CD4-positive, alpha-beta T cell treated with Interleukin-21 for 1 hour (primary cell): ENCODE results near the gene FAAP100.
"Not testable (repeated sequence)": the region's sequence is repeated elsewhere in the genome, so short reads cannot be mapped to it uniquely, and the experiment has no call there.

Source experiments
- DNase-seq: peaks from one replicate; pipeline ENCODE4 v3.0.0-alpha.2; 2020

The FAAP100 gene, protein sequence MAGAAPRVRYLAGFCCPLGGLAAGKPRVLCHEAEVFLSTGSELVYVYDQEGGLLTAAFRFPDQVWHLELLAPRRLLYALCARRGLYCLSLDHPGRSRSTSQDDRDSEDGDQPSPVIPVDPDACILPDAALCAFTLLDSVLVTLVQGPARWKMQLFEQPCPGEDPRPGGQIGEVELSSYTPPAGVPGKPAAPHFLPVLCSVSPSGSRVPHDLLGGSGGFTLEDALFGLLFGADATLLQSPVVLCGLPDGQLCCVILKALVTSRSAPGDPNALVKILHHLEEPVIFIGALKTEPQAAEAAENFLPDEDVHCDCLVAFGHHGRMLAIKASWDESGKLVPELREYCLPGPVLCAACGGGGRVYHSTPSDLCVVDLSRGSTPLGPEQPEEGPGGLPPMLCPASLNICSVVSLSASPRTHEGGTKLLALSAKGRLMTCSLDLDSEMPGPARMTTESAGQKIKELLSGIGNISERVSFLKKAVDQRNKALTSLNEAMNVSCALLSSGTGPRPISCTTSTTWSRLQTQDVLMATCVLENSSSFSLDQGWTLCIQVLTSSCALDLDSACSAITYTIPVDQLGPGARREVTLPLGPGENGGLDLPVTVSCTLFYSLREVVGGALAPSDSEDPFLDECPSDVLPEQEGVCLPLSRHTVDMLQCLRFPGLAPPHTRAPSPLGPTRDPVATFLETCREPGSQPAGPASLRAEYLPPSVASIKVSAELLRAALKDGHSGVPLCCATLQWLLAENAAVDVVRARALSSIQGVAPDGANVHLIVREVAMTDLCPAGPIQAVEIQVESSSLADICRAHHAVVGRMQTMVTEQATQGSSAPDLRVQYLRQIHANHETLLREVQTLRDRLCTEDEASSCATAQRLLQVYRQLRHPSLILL

GRCh38 chr17:81552244-81553017 is at the start of gene FAAP100:
FAAP100 (minus strand) TSS chr17:81552353; CDS start chr17:81552330, 23 bp downstream.
- DNase-seq = peak; percentile 83

GRCh38 chr17:81601525-81602120 is 49.5 kb upstream of the FAAP100 start:
- peak; percentile 77 for DNase-seq

DNA sequence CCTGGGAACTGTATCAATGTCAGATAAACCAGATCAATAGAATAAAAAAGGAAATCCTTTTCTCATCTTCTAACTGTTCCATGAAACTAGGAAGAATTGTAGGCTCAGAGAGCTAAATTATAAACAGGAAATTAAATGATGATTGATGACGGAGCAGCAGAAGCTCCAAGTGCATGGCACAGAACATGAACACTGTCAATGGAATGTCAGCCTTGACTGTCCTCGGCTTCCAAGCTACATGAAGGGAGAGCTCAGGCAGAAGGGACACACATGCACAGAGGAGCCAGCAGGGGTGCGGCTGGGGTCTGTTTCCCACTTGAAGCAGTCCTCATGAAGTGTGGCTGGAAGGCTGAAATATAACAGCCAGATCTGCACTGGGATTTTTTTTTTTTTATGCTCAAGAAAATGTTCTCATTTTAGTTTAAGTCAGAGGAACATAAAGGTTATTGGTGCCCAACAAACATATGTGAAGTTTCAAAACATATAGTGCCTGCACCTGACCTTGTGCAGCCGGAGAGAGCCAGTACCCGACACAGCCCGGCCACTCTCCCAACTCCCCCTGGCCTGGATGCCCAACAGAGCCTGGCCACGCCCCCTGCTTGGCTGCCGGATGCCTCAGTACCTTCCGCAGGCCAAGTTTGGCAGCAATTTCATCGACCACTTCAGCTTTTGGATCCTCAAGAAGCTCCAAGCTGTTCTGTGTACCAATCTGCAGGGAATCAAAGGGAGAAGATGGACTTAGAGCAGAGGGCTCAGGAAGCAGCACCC is 47.8 kb upstream of the FAAP100 start:
- no peak for DNase-seq

- DNase-seq = no peak
Observed at GRCh38 chr17:81593105-81593871, 41.1 kb upstream of the FAAP100 start.

- no peak for DNase-seq
Observed at GRCh38 chr17:81591971-81592370, 39.8 kb upstream of the FAAP100 start.

DNA sequence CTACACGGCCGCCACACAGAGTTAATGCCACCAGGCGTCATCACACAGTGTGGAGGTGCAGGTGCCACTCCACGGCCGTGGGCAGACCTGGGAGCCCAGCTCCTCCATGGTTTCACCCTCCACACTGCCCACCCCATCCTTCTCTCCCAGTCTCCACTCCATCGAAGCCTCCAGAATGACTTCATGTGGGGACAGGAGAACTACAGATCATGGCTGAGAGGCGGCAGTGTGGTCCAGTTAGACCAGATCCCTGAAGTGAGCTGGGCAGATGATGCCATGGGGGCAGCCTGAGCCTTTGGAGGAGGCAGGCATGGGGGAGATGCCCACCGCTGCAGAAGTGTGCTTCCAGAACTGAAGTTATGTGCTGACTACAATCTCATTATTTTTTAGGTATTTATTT is 38.0 kb upstream of the FAAP100 start:
- DNase-seq = no peak

- DNase-seq = no peak
Observed at GRCh38 chr17:81589612-81590011, 37.5 kb upstream of the FAAP100 start.

DNA sequence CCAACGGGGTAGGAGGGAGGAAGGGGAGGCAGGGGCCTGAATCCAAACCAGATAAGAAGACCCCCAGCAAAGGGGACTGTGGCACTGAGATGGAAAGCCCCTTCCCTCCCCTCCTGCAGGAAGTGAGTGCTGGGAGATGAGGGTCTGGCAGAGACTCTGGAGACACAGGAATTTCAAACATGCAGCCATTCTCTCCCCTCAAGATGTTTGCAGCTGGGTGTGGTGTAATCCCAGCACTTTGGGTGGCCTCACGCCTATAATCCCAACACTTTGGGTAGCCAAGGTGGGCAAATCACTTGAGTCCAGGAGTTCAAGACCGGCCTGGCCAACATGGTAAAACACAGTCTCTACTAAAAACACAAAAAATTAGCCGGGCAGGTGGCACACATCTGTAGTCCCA is 33.9 kb upstream of the FAAP100 start:
- no peak for DNase-seq

DNA sequence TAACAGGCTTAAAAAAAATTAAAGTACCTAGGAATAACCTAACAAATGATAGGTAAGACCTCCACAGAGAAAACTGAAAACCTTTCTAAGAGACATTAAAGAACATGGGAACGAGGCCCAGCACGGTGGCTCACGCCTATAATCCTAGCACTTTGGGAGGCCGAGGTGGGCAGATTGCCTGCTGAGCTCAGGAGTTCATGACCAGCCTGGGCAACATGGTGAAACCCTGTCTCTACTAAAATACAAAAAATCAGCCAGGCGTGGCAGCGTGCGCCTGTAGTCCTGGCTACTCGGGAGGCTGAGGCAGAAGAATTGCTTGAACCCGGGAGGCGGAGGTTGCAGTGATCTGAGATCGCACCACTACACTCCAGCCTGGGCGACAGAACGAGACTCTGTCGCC is 32.6 kb upstream of the FAAP100 start:
- not testable (repeated sequence) for DNase-seq

GRCh38 chr17:81583589-81584342 is 31.6 kb upstream of the FAAP100 start:
- no peak for DNase-seq

GRCh38 chr17:81582749-81583148 is 30.6 kb upstream of the FAAP100 start:
- DNase-seq = no peak

DNA sequence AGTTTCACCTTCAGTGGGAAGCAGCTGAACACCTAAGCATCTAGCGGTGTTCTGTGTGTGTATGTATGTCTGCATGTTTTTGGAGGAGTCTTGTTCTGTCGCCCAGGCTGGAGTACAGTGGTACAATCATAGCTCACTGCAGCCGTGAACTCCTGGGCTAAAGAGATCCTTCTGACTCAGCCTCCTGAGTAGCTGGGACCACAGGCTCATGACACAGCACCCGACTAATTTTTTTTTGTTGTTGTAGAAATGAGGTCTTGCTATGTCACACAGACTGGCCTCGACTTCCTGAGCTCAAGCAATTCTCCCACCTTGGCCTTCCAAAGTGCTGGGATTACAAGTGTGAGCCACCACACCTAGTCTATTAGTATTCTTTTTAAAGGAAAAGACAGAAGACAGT is 30.2 kb upstream of the FAAP100 start:
- no peak for DNase-seq

DNA sequence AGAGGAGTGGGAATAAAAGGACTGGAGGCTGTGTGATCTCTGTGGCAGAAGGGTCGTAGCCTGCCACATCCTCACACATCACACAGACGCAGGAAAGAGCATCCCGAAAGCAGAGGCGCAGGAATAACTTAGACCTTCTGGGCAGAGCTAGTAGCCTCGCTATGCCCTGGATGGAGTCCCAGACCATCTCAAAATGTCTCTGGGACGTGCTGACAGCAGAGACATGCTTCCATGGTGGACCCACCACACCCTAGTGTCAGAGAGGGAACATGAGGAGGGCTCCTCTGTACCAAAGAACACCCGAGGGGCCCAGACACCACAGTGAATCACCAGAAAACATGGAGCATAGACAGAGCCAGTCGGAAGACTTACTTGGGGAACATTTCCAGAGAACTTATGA is 29.6 kb upstream of the FAAP100 start:
- no peak for DNase-seq

DNA sequence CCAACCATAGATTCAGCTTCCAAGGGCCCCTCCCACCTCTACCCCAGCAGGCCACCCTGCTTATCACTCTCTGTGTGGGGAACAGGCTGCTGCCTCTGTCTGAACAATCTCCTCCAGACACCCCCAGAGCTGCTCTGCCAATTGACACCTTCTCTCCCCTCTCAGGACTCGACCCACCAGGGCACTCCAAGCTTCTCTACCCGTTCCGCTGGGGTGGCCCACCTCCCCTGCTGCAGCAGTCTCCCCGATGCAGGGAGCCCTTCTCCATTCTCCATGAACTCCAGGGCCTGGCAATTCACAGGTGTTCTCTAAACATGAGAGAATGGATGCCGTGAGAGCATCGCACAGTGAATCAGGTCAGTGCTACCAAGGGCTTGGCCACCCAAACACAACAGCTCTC is 28.3 kb upstream of the FAAP100 start:
- DNase-seq = no peak

GRCh38 chr17:81579821-81580321 is 27.7 kb upstream of the FAAP100 start:
- no peak for DNase-seq

DNA sequence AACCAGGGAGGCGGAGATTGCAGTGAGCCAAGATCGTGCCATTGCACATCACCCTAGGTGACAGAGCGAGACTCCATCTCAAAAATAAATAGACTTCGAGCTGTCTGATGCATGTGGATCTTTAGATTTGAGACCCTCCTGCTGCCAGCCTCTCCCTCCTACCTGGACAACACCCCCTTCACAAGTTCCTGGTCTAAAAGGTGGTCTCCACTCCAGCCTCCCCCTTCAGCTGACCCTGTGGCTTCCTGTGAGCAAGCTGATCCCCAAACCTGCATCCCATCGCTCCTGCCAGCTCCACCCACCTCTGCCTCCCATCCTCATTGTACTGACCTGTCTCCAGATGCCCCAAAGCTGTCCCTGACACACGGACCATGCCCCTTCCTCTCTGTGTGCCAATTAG is 27.1 kb upstream of the FAAP100 start:
- no peak for DNase-seq

DNA sequence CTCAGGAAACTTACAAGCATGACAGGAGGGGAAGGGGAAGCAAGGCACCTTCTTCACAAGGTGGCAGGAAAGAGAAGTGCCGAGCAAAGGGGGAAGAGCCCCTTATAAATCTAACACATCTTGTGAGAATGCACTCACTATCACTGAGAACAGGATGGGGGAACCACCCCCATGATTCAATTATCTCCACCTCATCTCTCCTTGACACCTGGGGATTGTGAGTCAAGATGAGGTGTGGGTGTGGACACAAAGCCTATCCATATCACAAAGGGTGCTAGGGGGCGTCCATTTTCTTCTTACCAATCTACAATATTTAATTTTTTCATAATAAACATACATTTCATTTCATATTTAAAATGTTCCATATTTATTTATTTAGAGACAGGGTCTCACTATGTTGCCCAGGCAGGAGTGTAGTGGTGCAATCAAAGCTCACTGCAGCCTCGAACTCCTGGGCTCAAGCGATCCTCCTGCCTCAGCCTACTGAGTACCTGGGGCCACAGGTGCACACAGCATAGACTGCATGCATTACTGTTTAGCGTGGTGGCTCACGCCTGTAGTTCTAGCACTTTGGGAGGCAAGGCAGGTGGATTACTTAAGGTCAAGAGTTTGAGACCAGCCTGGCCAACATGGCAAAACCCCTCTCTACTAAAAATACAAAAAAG is 26.5 kb upstream of the FAAP100 start:
- DNase-seq = no peak

DNA sequence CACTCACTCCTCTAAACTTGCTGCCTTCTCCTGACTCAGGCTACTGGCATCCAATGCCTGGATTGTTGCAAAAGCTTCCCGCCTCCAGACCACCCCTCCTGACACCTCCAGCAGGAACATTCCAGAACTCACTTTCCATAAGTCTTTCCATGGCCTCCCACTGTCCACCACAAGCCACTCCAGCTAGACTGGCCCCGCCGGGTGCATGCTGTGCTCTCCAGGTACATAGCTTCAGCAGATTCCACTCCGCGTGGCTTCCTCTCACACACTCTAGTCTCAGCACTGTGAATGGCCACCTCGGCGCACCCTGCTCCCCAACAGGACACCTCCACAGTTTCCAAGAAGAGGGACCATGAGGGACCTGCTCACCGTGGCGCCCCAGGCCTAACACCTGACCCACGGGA is 25.9 kb upstream of the FAAP100 start:
- no peak for DNase-seq

- DNase-seq = peak; percentile 11
Observed at GRCh38 chr17:81577278-81578000, 25.3 kb upstream of the FAAP100 start.
